GM13976 (cell line): ENCODE measurements around the gene CEMP1.
A peak's percentile ranks its signal among the peaks of the same experiment; 100 is the strongest.

ENCODE experiments used
- DNase-seq: peaks from one replicate; pipeline ENCODE4 v3.0.0; 2012; ENCODE audit warnings: low spot score
- CTCF ChIP-seq: IDR thresholded peaks from 2 replicates; pipeline ENCODE4 v1.5.1; 2012; ENCODE audit warnings: borderline replicate concordance, mild to moderate bottlenecking; ENCODE audit not compliant: insufficient read depth; ENCODE audit errors: extremely low read depth, missing control alignments, control extremely low read depth
- in situ Hi-C: fragments of 300-500 bp; cut with MboI; formaldehyde crosslinking; loops from one replicate; pipeline ENCODE4 v1.12.0; 2022; ENCODE audit warnings: low sequenced_read_pairs, mixed read lengths, inconsistent platforms; ENCODE audit not compliant: unreplicated experiment

CEMP1 gene

GRCh38 chr16:2520784-2521531, 10.2 kb downstream of the CEMP1 start:
- peak; percentile 70 for DNase-seq
- in situ Hi-C loops: no loop called here
- no peak for TF ChIP-seq CTCF

GRCh38 chr16:2520097-2520783, 11.0 kb downstream of the CEMP1 start, which contains the start of gene AMDHD2:
TSS of gene AMDHD2 (plus strand) at chr16:2520371. CDS start at chr16:2520459, 88 bp downstream.
- peak; percentile 5 for TF ChIP-seq CTCF
- in situ Hi-C loops: no loop called here
- DNase-seq: peak; percentile 97

- no peak for DNase-seq
- no peak for TF ChIP-seq CTCF
- in situ Hi-C loops: no loop called here
These were observed 11.5 kb downstream of the CEMP1 start for GRCh38 chr16:2519711-2520080.

GRCh38 chr16:2518823-2519710, 12.1 kb downstream of the CEMP1 start:
- TF ChIP-seq CTCF: no peak
- DNase-seq: no peak
- in situ Hi-C loops: no loop called here

- no peak for DNase-seq
- in situ Hi-C loops: no loop called here
- no peak for TF ChIP-seq CTCF
These were observed 13.1 kb downstream of the CEMP1 start for GRCh38 chr16:2517954-2518605.
